RWPE1 (cell line): ENCODE results near the gene WASF2.
A peak's percentile ranks its signal among the peaks of the same experiment; 100 is the strongest.

ENCODE experiments used
- CTCF ChIA-PET: fragments of 350-600 bp; sonication (Branson Sonifier 250); formaldehyde crosslinking; extraction: SDS; loops from one replicate; lab custom pipeline; 2021; lab: Yijun Ruan, JAX
- POLR2A ChIA-PET: fragments of 400-600 bp; formaldehyde crosslinking; extraction: SDS; loops from one replicate; lab custom pipeline; 2020; ENCODE audit warnings: antibody characterized with exemption; ENCODE audit not compliant: low non-redundant PET; lab: Yijun Ruan, JAX
- DNase-seq: peaks from one replicate; pipeline ENCODE4 v3.0.0; 2012; ENCODE audit warnings: low spot score
- H3K27ac ChIP-seq: fragments of 450-650 bp; 2 replicates; pipeline ENCODE4 v1.5.1; 2017
- TF ChIP-seq, protein P1 (sequence below): fragments of 450-650 bp; conservative IDR thresholded peaks from 2 replicates; pipeline ENCODE4 v1.5.1; 2017; ENCODE audit warnings: low read depth, mild to moderate bottlenecking

Gene WASF2

DNA sequence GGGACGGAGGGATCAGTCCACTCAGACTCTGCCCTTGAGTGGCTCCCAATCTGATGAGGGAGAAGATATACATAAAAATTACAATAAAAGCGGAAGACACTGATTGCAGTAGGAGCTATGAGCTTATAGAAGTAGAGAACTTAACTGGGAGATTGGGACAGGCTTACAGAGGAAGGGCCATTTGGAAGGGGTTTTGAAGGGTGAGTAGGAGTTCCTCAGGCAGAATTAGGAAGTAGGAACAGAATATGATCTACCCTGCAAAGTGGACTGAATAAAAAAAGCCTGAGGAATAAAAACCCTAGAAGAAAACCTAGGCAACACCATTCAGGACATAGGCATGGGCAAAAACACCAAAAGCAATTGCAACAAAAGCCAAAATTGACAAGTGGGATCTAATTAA is 9.2 kb upstream of the WASF2 start:
- CTCF ChIA-PET: no interaction called here
- POLR2A ChIA-PET: no interaction called here
- no peak for DNase-seq
- H3K27ac ChIP-seq: no peak overlapping the region
- TF ChIP-seq, protein P1, sequence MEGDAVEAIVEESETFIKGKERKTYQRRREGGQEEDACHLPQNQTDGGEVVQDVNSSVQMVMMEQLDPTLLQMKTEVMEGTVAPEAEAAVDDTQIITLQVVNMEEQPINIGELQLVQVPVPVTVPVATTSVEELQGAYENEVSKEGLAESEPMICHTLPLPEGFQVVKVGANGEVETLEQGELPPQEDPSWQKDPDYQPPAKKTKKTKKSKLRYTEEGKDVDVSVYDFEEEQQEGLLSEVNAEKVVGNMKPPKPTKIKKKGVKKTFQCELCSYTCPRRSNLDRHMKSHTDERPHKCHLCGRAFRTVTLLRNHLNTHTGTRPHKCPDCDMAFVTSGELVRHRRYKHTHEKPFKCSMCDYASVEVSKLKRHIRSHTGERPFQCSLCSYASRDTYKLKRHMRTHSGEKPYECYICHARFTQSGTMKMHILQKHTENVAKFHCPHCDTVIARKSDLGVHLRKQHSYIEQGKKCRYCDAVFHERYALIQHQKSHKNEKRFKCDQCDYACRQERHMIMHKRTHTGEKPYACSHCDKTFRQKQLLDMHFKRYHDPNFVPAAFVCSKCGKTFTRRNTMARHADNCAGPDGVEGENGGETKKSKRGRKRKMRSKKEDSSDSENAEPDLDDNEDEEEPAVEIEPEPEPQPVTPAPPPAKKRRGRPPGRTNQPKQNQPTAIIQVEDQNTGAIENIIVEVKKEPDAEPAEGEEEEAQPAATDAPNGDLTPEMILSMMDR: no peak

DNA sequence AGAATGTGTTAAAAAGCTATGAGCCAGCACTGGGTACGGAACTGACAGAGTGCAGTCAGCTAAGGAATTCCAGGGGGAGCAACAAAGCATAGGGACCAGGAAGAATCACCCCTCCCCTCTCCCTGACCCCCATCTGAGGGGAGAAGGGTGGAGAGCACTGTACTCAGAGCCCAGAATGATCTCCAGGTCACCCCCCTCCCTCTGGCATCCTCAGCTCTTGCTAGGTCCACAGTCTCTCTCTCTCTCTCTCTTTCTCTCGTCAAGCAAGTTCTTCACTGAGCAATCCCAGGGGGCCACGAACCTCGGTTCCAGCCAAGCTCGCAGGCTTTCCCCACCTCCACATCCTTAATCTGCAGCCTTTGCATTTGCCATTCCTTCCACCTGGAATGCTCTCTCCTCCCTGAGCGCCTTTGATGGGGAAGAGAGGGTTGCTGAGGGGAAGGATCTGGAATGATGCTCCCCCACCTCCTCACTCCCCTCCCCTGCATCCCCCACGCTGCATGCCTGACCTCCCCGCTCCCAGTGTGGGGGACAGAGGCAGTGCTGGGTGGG is 6.7 kb upstream of the WASF2 start:
- TF ChIP-seq, protein P1: no peak
- ChIA-PET CTCF (interaction anchor here (0.5 to 1.0 kb wide), 3 partner anchors 10 to 173 kb away, joined by 3 to 5 read pairs (median 4); no protein-coding TSS in a partner anchor), POLR2A (interaction anchor here (0.7 kb wide), 1 partner anchor 61 kb away, joined by 4 read pairs; no protein-coding TSS in a partner anchor)
- DNase-seq: no peak
- no peak overlapping the region for H3K27ac ChIP-seq

DNA sequence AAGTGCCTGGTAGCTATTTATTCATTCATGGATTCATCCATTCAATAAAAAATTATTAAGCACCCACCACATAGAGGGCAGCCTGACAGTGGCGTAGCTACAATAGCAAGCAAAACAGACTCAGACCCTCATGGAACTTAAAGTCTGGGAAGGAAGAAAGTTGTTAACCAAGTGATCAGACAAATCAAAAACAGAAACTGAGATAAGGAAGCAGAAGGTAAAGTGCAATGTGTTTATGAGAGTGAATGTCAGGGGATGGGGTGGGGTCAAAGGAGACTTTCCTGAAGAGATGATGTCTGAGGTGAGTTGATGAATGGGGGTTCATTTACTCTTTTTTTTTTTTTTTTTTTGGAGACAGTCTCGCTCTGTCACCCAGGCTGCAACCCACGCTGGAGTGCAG is 2.8 kb upstream of the WASF2 start:
- peak overlapping the region; percentile 95 for H3K27ac ChIP-seq
- ChIA-PET CTCF (interaction anchor here (1.1 kb wide), 1 partner anchor 9 kb away, joined by 6 read pairs; no protein-coding TSS in a partner anchor), POLR2A (interaction anchor here (0.7 kb wide), 1 partner anchor 62 kb away, joined by 6 read pairs; no protein-coding TSS in a partner anchor)
- TF ChIP-seq, protein P1: no peak
- DNase-seq: no peak

DNA sequence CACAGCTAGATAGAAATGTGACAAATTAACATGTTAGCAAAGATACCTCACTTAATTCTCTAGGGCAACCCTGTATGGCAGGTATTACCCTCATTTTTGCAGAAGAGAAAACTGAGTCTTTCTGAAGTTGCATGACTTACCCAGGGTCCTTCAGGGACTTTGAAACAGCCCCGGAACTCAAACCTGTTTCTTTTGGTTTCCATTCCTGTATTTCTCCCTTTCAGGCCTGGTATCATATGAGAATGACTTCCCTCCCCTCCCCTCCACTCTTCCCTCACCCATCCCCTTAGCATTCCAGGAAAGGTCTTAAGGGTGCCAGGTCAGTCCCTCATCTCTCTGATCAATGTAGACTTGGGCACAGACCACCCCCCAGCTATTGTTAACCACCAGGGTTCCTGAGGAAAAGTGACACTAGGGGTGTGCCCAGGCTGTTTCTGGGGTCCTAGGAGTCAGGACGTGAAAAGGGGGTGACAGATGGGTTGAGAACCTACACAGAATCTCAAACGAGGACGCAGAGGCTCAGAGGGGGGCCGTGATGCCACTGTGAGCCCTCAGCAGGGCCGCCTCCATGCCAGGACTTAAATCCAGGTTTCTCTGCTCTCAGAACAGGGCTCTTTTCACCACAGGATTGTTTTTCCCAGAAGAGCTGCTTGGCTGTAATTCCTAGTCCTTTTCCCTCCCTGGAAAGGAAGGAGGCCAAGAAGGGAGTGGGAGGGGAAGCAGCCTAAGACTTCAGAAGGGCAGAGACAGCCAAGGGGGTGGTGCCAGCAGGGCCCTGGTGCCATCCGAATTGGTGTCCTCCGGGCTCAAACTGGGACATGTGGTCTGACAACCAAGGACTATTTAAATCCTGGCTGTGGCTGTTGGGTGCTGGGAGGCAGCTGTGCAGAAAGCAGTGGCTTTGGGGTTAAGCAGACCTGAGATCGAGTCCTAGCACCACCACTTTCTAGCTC is 2.1 kb upstream of the WASF2 start:
- DNase-seq: no peak

DNA sequence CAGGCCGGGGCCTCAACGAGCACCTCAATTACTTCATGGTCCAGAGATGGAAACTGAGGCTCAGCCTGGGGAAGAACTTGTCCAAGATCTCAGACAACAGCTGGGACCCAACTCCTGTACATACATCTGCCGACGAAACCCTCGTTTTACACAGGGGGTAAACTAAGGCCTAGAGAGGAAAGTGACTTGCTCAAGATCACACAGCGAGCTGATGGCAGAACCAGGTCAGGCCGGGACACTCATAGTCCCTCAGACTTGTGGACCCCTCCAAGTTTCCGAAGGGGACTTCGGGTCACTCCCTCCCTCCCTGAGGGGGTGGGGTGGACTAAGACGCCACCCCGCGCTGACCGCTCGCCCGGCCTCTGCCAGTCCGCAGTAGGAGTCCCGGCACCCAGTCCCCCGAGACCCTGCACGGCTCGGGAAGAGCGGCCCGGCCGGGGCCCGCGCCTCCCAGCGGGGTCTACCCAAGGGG is 430 bp downstream of the WASF2 start:
- DNase-seq: no peak
- CTCF ChIA-PET: interaction anchor here (0.6 to 1.7 kb wide), 2 partner anchors 14 to 67 kb away, joined by 3 to 5 read pairs; no protein-coding TSS in a partner anchor
- TF ChIP-seq, protein P1: no peak
- POLR2A ChIA-PET: interaction anchor here (1.0 to 1.3 kb wide), 2 partner anchors 38 to 53 kb away, joined by 3 to 4 read pairs; no protein-coding TSS in a partner anchor
- H3K27ac ChIP-seq: peak overlapping the region; percentile 95

More for the DNA sequence above, 2.1 kb upstream of the WASF2 start:
- TF ChIP-seq, protein P1: no peak
- ChIA-PET POLR2A (no interaction called here), CTCF (interaction anchor here (1.1 kb wide), 1 partner anchor 10 kb away, joined by 6 read pairs; no protein-coding TSS in a partner anchor)
- H3K27ac ChIP-seq: peak overlapping the region; percentile 95
